Measurements from ENCODE around the gene DUSP12.
"Not testable (repeated sequence)": the region's sequence is repeated elsewhere in the genome, so short reads cannot be mapped to it uniquely, and the experiment has no call there.

DUSP12 gene

DNA sequence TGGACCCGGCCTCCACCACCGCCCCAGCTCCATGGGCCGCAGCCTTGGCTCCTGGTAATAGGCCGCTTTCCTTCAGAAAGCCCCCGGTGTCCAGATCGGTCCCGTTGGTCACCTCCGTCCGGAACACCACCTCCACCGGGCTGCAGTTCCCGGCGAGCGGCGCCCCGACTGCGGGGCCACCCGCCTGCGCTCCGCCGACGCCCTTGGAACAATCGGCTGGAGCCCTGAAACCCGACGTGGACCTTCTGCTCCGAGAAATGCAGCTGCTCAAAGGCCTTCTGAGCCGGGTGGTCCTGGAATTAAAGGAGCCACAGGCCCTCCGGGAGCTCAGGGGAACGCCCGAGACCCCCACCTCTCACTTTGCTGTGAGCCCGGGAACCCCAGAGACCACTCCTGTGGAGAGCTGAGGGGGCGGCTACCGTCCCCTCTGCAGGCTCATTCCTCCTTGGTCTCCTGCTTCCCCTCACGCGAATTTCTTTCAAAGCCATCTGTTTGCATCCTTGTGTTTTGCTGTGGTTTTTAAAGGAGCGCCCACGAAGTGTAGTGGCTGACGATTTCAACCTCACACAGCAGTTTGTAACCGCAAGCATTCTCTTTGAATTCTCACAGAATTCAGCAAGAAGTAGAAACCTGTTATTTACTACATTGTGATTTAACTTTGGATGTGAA lies 22.2 kb upstream of the DUSP12 start:
- DNase-seq (ENCODE audit: low read depth): no peak

GRCh38 chr1:161728376-161729226 lies 21.0 kb upstream of the DUSP12 start:
- no peak for DNase-seq (ENCODE audit: low read depth)

- DNase-seq (ENCODE audit: low read depth): no peak
Observed at GRCh38 chr1:161730050-161730564, 19.5 kb upstream of the DUSP12 start.

DNA sequence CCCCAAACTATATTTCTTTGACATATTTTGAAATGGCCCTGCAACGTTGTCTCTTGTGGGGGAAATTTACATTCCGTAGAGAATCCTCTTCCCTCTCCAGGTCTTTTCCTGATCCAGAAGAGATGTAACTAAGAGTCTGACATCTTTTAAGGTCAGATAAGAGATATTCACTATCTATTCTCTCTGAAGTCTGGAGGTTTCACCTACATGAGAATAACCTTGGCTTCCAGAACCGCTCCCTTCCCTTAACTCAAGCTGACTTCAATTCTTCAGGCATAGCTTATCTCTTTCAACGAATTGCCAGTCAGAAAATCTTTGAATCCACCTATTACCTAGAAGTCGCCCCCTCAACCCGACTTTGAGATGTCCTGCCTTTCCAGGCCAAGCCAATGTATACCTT lies 18.3 kb upstream of the DUSP12 start:
- DNase-seq (ENCODE audit: low read depth): no peak

DNA sequence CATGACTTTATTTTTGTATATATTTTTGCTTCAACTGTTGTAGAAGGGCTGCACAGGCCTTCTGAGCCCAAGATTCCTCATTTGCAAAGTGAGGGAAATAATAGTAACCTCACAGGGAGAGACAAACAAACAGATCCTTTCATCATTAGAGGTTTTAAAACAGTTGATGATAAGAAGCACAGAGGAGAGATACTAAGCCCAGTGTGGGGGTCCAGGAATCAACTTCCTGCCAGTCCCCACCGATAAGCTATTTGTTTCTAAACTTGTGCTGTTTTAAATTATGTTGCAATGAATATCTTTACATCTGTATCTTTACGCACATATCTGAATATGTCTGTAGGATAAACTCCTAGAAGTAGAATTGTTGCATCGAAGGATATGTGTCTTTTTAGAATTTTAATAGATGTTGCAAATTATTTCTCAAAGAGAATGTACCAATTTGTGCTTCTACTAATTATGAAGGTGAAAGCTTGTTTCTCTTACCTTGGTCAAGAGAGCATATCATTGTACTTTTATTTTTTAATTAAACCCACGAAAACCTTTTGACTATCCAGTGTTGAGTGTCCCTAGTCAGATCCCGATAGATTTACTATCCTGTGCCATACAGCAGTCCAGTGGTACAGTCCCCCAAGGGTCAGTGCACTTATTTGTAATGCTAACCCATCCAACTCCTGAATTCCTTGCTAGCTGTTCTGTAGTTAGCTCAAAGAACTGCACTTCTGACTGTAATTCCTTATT lies 17.4 kb upstream of the DUSP12 start:
- DNase-seq (ENCODE audit: low read depth): no peak

GRCh38 chr1:161733526-161733925 lies 16.1 kb upstream of the DUSP12 start:
- no peak for DNase-seq (ENCODE audit: low read depth)

- no peak for DNase-seq (ENCODE audit: low read depth)
Observed at GRCh38 chr1:161735837-161736236, 13.7 kb upstream of the DUSP12 start.

DNA sequence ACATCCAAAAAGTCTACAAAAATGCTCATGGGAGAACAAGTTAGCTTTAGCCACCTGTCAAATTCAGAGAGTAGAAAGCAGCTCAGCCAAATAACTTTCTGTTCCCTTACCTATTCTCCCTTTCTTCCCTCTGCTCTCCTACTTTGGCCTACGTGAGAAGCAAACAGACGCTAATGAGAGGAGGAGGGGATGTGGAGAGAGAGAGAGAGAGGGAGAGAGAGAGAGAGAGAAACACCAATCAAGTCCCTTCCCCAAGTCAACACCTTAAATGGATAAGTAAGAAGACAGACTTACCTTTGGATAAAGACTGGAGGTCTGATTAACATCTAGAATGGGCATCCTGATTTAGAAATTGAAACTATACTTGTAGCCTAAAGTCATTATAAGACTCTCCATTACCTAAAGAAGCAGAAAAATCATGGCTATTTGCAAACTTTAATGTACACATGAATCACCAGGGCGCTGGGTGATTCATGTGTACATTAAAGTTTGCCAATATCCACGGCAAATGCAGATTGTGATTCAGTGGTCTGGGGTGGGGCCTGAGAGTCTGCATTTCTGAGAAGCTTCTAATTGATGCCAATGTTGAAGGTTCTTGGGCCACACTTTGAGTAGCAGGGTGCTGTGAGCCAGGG lies 13.1 kb upstream of the DUSP12 start:
- no peak for DNase-seq (ENCODE audit: low read depth)

DNA sequence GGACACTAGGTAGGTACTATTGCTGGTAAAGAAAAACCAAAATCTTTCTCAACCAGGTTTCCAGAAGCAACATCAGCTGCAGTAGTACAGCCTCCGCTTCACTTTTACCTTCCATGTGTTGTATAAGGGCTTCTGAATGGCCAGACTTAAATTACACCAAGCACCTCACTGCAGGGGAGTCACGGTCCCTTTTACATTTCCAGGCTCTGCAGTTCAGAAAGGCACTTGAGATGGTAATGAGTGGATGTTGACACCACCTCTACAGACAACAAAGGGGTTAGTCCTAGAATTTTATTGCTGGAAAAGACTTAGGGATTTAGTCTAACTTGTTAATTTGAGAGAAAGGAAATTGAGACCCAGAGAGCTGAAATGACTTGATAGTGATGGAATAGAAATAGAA lies 12.0 kb upstream of the DUSP12 start:
- no peak for DNase-seq (ENCODE audit: low read depth)

- DNase-seq (ENCODE audit: low read depth): no peak
Observed at GRCh38 chr1:161738627-161739287, 10.8 kb upstream of the DUSP12 start.

GRCh38 chr1:161739865-161740566 lies 9.6 kb upstream of the DUSP12 start:
- DNase-seq (ENCODE audit: low read depth): no peak

- no peak for DNase-seq (ENCODE audit: low read depth)
Observed at GRCh38 chr1:161740921-161741320, 8.7 kb upstream of the DUSP12 start.

- no peak for DNase-seq (ENCODE audit: low read depth)
Observed at GRCh38 chr1:161743231-161743630, 6.4 kb upstream of the DUSP12 start.

GRCh38 chr1:161747801-161748200 lies 1.8 kb upstream of the DUSP12 start:
- DNase-seq (ENCODE audit: low read depth): no peak

GRCh38 chr1:161763522-161764098 lies 14.0 kb downstream of the DUSP12 start:
- no peak for DNase-seq (ENCODE audit: low read depth)

DNA sequence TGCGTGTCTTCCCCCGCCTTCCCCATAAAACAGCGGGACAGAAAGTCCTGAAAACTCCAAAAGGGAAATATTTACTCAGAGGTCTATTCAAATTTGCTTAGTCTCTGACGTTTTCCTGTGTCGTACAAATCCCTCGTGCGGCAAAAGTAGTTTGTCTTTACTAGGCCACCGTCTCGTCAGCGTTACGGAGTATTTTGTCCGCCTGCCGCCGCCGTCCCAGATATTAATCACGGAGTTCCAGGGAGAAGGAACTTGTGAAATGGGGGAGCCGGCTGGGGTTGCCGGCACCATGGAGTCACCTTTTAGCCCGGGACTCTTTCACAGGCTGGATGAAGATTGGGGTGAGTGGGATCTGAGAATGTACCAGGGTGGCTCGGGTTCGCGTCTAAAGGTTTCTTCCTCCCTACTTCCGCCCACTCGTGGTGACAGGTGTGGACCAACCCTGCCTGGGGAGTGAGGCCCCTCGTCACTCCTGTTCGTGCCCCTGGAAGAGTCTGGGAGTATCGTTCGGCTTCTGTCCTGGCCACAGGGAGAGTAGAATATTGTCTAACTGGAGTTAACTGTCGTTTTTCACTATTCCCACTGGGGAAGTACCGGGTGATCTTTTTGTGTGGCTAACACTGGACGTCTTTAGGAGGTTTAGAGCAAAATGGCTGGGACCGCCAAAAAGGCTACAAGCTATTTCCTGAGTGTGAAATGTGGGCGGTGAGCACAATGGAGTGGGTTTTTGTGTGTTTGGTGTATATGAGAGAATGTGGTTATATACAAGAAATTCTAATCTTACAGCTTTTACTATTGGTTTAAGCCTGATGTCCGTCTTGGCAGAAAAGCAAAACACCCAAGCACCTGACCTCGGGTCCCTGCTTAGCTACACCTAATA lies 16.8 kb downstream of the DUSP12 start, which contains the start of gene ATF6:
Gene ATF6, plus strand, starts transcription at position 219 of the 880 bp plus-strand sequence. Its CDS starts 41 bp downstream, at position 260.
- DNase-seq (ENCODE audit: low read depth): peak; percentile 62

- DNase-seq (ENCODE audit: low read depth): no peak
Observed at GRCh38 chr1:161768461-161768860, 18.9 kb downstream of the DUSP12 start.

- no peak for DNase-seq (ENCODE audit: low read depth)
Observed at GRCh38 chr1:161768986-161769672, 19.5 kb downstream of the DUSP12 start.

DNA sequence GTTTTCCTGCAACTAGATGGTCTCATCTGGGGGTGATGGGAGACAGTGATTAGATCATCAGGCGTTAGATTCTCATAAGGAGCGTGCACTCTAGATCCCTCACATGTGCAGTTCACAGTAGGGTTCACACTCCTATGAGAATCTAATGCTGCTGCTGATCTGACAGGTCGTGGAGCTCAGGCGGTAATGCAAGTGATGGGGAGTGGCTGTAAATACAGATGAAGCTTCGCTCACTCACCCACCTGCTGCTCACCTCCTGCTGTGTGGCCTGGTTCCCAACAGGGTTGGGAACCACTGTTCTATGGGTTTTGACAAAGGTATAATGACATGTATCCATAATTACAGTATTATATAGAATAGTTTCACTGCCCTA lies 20.1 kb downstream of the DUSP12 start:
- DNase-seq (ENCODE audit: low read depth): not testable (repeated sequence)

All from HS-27A (cell line).